K562 (cell line): ENCODE data around the gene NFIC. TPM values are rescaled to one million over a fixed set of nuclear protein-coding genes. Genes with fewer than 3 reads are reported as not detected.
"Not testable (repeated sequence)": the region's sequence is repeated elsewhere in the genome, so short reads cannot be mapped to it uniquely, and the experiment has no call there.

ENCODE experiments used
- ATAC-seq: fragments of 200-7000 bp; cut with Tn5 transposase; 3 replicates; pipeline ENCODE4 v1.9.1; 2020; ENCODE audit warnings: moderate library complexity
- BruUV-seq: library from RNA; stranded (reverse); fragments of 400-500 nt; replicated peaks from 2 replicates; lab custom pipeline; 2021; lab: Mats Ljungman, UMichigan
- CTCF ChIA-PET: fragments of 300-600 bp; formaldehyde crosslinking; extraction: SDS; loops from one replicate; lab custom pipeline; 2021; ENCODE audit warnings: low intra/inter-chr PET ratio; lab: Yijun Ruan, JAX
- POLR2A ChIA-PET: fragments of 300-600, 350-650 bp; sonication (Branson Sonifier 250); formaldehyde crosslinking; extraction: SDS; loops from one replicate; lab custom pipeline; 2021; ENCODE audit warnings: antibody characterized with exemption, inconsistent platforms; lab: Yijun Ruan, JAX
- DNase-seq, 4 experiments: peaks; one replicate each; pipeline versions ENCODE4 v3.0.0 to v3.0.0-alpha.2; 2011 to 2018; ENCODE audit warnings: low spot score in 3 of 4, mixed read lengths in 3 of 4; ENCODE audit errors: extremely low read depth in 1 of 4
- FAIRE-seq: peaks from 2 replicates; lab custom pipeline; 2011; peaks lifted over from hg19 to GRCh38; lab: Jason Lieb, UNC
- H2AFZ ChIP-seq: 2 replicates; pipeline ENCODE4 v1.6.0; 2011; ENCODE audit warnings: low read depth, low read length, control low read depth, inconsistent platforms
- H3K27ac ChIP-seq: fragments of 200-600 bp; 3 replicates; pipeline ENCODE4 v1.8.0; 2011; ENCODE audit warnings: low read depth, mild to moderate bottlenecking, control low read depth, inconsistent platforms, low read length, moderate library complexity, mixed read lengths; ENCODE audit errors: extremely low read depth
- H3K27me3 ChIP-seq, 2 experiments: fragments of 300-600 bp in 1 of 2; 2 replicates in 1 of 2; 3 replicates in 1 of 2; pipeline versions ENCODE4 v1.6.0 to v1.8.0; 2011; ENCODE audit warnings: inconsistent platforms in 2 of 2, low read length in 2 of 2, mild to moderate bottlenecking in 1 of 2, mixed read lengths in 1 of 2, moderate library complexity in 1 of 2; ENCODE audit not compliant: control insufficient read depth in 2 of 2, insufficient read depth in 2 of 2
- H3K36me3 ChIP-seq: fragments of 300-600 bp; 3 replicates; pipeline ENCODE4 v1.8.0; 2011; ENCODE audit warnings: mild to moderate bottlenecking, low read length, inconsistent platforms; ENCODE audit not compliant: control insufficient read depth, insufficient read depth
- H3K4me1 ChIP-seq, 2 experiments: fragments of 200-600 bp in 1 of 2; replicated peaks in 1 of 2; 2 replicates in 1 of 2; 3 replicates in 1 of 2; pipeline versions ENCODE4 v1.5.1 to v1.8.0; 2011; ENCODE audit warnings: inconsistent platforms in 2 of 2, low read length in 2 of 2, mild to moderate bottlenecking in 1 of 2, mixed read lengths in 1 of 2, moderate library complexity in 1 of 2; ENCODE audit not compliant: control insufficient read depth in 2 of 2, insufficient read depth in 2 of 2
- H3K4me2 ChIP-seq: 2 replicates; pipeline ENCODE4 v1.6.1; 2011; ENCODE audit warnings: low read length, control low read depth, inconsistent platforms, mixed read lengths; ENCODE audit not compliant: insufficient read depth
- H3K4me3 ChIP-seq: fragments of 200-600 bp; sonication (generic), shearing (Covaris generic); 2 replicates; pipeline ENCODE4 v1.5.1; 2016; ENCODE audit warnings: control low read depth, inconsistent platforms
- H3K79me2 ChIP-seq: fragments of 200-600 bp; 3 replicates; pipeline ENCODE4 v1.8.0; 2011; ENCODE audit warnings: low read length, inconsistent platforms; ENCODE audit not compliant: control insufficient read depth, insufficient read depth
- H3K9ac ChIP-seq, 2 experiments: 2 replicates each; pipeline versions ENCODE4 v1.6.0 to v1.6.1; 2011; ENCODE audit warnings: low read depth in 2 of 2, low read length in 2 of 2, control low read depth in 1 of 2, inconsistent platforms in 1 of 2, mild to moderate bottlenecking in 1 of 2, mixed read lengths in 1 of 2; ENCODE audit not compliant: insufficient read depth in 1 of 2
- H3K9me1 ChIP-seq: one replicate; pipeline ENCODE4 v1.6.0; 2011; ENCODE audit warnings: inconsistent platforms, mild to moderate bottlenecking, low read length, moderate library complexity; ENCODE audit not compliant: control insufficient read depth, insufficient read depth
- H3K9me3 ChIP-seq: replicated peaks from 2 replicates; pipeline ENCODE4 v1.5.1; 2011; ENCODE audit warnings: low read depth, low read length, inconsistent platforms; ENCODE audit not compliant: control insufficient read depth, insufficient read depth
- H4K20me1 ChIP-seq: replicated peaks from 2 replicates; pipeline ENCODE4 v1.6.1; 2011; ENCODE audit warnings: low read length, inconsistent platforms, mixed read lengths; ENCODE audit not compliant: control insufficient read depth, insufficient read depth
- ADNP ChIP-seq: fragments of 200-800 bp; sonication (Bioruptor generic); IDR thresholded peaks from 2 replicates; pipeline ENCODE4 v1.6.1; 2016; ENCODE audit warnings: missing genetic modification characterization, missing compliant biosample characterization
- BACH1 ChIP-seq: fragments of 200-800 bp; sonication (Bioruptor generic); IDR thresholded peaks from 2 replicates; pipeline ENCODE4 v1.6.1; 2016; ENCODE audit warnings: missing genetic modification characterization, missing compliant biosample characterization
- BRD4 ChIP-seq: fragments of 200-600 bp; sonication (generic); IDR thresholded peaks from 2 replicates; pipeline ENCODE4 v1.6.1; 2017; ENCODE audit warnings: inconsistent platforms
- EGR1 ChIP-seq: fragments of 450-650 bp; conservative IDR thresholded peaks from 2 replicates; pipeline ENCODE4 v1.6.1; 2017; ENCODE audit warnings: mild to moderate bottlenecking
- ETV1 ChIP-seq: fragments of 450-650 bp; conservative IDR thresholded peaks from 2 replicates; pipeline ENCODE4 v1.6.1; 2016; ENCODE audit warnings: missing genetic modification characterization, control low read depth, low read depth, missing compliant biosample characterization
- PTTG1 ChIP-seq: fragments of 450-650 bp; IDR thresholded peaks from 2 replicates; pipeline ENCODE4 v1.6.1; 2016; ENCODE audit warnings: low read depth, mild to moderate bottlenecking, missing genetic modification characterization, missing compliant biosample characterization
- RBBP5 ChIP-seq: fragments of 200-600 bp; sonication (generic); IDR thresholded peaks from 2 replicates; pipeline ENCODE4 v1.6.1; 2012; ENCODE audit warnings: borderline replicate concordance, mild to moderate bottlenecking, low read length, control low read depth, inconsistent platforms; ENCODE audit not compliant: insufficient read depth, poor library complexity, severe bottlenecking
- RBM25 ChIP-seq: fragments of 200-400 bp; formaldehyde crosslinking; IDR thresholded peaks from 2 replicates; pipeline ENCODE4 v1.6.1; 2018; ENCODE audit warnings: low read length, low read depth, moderate library complexity; ENCODE audit not compliant: severe bottlenecking
- SMARCB1 ChIP-seq: IDR thresholded peaks from 2 replicates; pipeline ENCODE4 v1.6.1; 2011; ENCODE audit warnings: improper control_type of control experiment, low read depth; ENCODE audit not compliant: insufficient read length
- THRA ChIP-seq: fragments of 450-650 bp; IDR thresholded peaks from 2 replicates; pipeline ENCODE4 v1.6.1; 2017; ENCODE audit warnings: mild to moderate bottlenecking, moderate library complexity
- ZFP30 ChIP-seq: fragments of 250-450 bp; sonication (Bioruptor Pico); IDR thresholded peaks from 2 replicates; pipeline ENCODE4 v1.8.0; 2022; ENCODE audit warnings: moderate library complexity, mild to moderate bottlenecking, inconsistent platforms, borderline replicate concordance
- ZNF121 ChIP-seq: sonication (generic); formaldehyde crosslinking; conservative IDR thresholded peaks from 2 replicates; pipeline ENCODE4 v1.8.0; 2022; ENCODE audit warnings: missing genetic modification reagents
- ZNF830 ChIP-seq: fragments of 250-450 bp; sonication (Bioruptor Pico); IDR thresholded peaks from 2 replicates; pipeline ENCODE4 v1.5.0; 2021; ENCODE audit warnings: mild to moderate bottlenecking
- WGBS: fragments of 100-300 bp; shearing (Covaris generic); methylation state at CpG from one replicate; pipeline ENCODE4 v1.1.6; 2016; ENCODE audit warnings: low coverage, mixed read lengths; ENCODE audit not compliant: insufficient coverage; ENCODE audit errors: missing lambda C conversion rate; 5-methylcytosine and 5-hydroxymethylcytosine counted together
- in situ Hi-C: fragments of 300-500 bp; cut with MboI; formaldehyde crosslinking; loops from 4 replicates; pipeline ENCODE4 v1.15.0; 2018; ENCODE audit warnings: inconsistent platforms, mixed read lengths
- intact Hi-C: fragments of 100-400 bp; cut with micrococcal nuclease; formaldehyde crosslinking; loops from 2 replicates; pipeline ENCODE4 v1.14.2; 2022
- polyA plus RNA-seq, 8 experiments: library from polyadenylated mRNA; depleted of rRNA in 4 of 8; stranded (reverse) in 5 of 8; unstranded in 3 of 8; fragments of >200 nt; fragmentation: Nextera tagmentation in 2 of 8; fragmentation: Illumina TruSeq in 1 of 8; extraction: Ambion mirVana in 2 of 8; extraction: Trizol in 1 of 8; gene quantifications; 2 replicates each; pipeline versions ENCODE4 v1.2.1 to v1.2.3, GENCODE V29; 2011 to 2014; ENCODE audit warnings: inconsistent platforms in 1 of 8, missing spikeins in 1 of 8
- total RNA-seq, 7 experiments: library from RNA; depleted of rRNA in 6 of 7; stranded (reverse); fragments of >200 nt in 6 of 7; fragmentation: Illumina TruSeq in 2 of 7; extraction: Trizol in 2 of 7; gene quantifications; 2 replicates each; pipeline versions ENCODE4 v1.2.1 to v1.2.3, GENCODE V29; 2011 to 2021; ENCODE audit warnings: low replicate concordance in 1 of 7

The NFIC gene
- total and polyA plus RNA-seq, 9 of the 15 experiments (the other 6 are each of a cell fraction or from before 2014, with no cell fraction given) = 0.71 to 62.1 (median 6.9) TPM

DNA sequence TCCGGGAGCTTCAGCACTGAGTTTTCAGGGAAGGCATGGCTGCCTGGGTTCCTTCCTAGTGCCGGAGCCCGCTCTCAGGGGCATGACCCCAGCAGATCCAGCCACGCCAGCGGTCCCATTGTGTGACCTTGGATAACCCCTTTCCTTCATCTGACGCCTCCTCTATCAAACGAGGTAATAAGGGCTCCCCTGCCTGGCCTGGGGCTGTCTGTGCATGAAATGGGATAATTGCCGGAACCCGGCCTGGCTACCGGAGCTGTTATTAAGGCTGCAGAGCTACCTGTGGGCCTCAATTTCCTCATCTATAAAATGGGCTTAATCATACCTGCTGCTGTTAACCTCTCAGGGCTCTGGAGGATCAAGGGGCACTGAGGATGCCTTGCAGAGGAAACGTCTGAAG lies 18.3 kb upstream of the NFIC start (continued):
- no peak for TF ChIP-seq THRA
- TF ChIP-seq BRD4 = no peak
- no peak for TF ChIP-seq RBBP5
- peak; percentile 67 for TF ChIP-seq RBM25
- no peak for TF ChIP-seq ZFP30
- TF ChIP-seq ZNF830 (CRISPR knock-in tag) = no peak
- no peak for TF ChIP-seq BACH1
- TF ChIP-seq ETV1 = no peak
- TF ChIP-seq EGR1 = no peak
- no peak for TF ChIP-seq SMARCB1
- TF ChIP-seq PTTG1 (tag) = no peak

- H3K4me3 ChIP-seq, H3K36me3 ChIP-seq, in situ Hi-C loops, ATAC-seq, H3K27me3 ChIP-seq, H3K9me1 ChIP-seq, H4K20me1 ChIP-seq, CTCF ChIA-PET, H3K79me2 ChIP-seq, intact Hi-C loops, H2AFZ ChIP-seq, H3K9me3 ChIP-seq, H3K4me2 ChIP-seq, DNase-seq, FAIRE-seq, H3K27ac ChIP-seq, H3K9ac ChIP-seq, BruUV-seq: not testable (repeated sequence)
- TF ChIP-seq ZNF121 (CRISPR knock-in tag) (peak; percentile 68; the same call in 1 of the 2 replicates), ADNP (0 out of 2 replicates have a peak, but pooled peaks have one; percentile 5)
- POLR2A ChIA-PET = interaction anchor here (0.5 to 1.6 kb wide), 4 partner anchors 8 to 270 kb away, joined by 3 to 5 read pairs (median 3); no protein-coding TSS in a partner anchor
- peaks cover 0 to 25% of the 10 kb centered on the region in 2 experiments; a peak in 3 of 5 replicates for H3K4me1 ChIP-seq
- WGBS = 71% methylated on average over 9 of the region's 11 CpGs
Observed at GRCh38 chr19:3348469-3348868, 17.9 kb upstream of the NFIC start.
